HEK293 (cell line): ENCODE data around the gene SYCN.
A peak's percentile ranks its signal among the peaks of the same experiment; 100 is the strongest.

ENCODE experiments used
- CTCF ChIA-PET: fragments of 350-600 bp; formaldehyde crosslinking; extraction: SDS; loops from one replicate; lab custom pipeline; 2021; ENCODE audit warnings: antibody characterized with exemption; lab: Yijun Ruan, JAX
- POLR2A ChIA-PET: fragments of 300-600 bp; formaldehyde crosslinking; extraction: SDS; loops from one replicate; lab custom pipeline; 2020; ENCODE audit warnings: antibody characterized with exemption, inconsistent platforms; lab: Yijun Ruan, JAX
- H3K27ac ChIP-seq: fragments of 200-500 bp; sonication (Bioruptor generic); 2 replicates; pipeline ENCODE4 v1.5.1; 2014; ENCODE audit warnings: low read depth, low read length, control low read depth, inconsistent platforms; ENCODE audit errors: extremely low read depth
- H3K36me3 ChIP-seq, 2 experiments: fragments of 200-500 bp in 1 of 2; sonication (Bioruptor generic) in 1 of 2; 1 replicate in 1 of 2; 2 replicates in 1 of 2; pipeline ENCODE4 v1.5.1; 2014 to 2017; ENCODE audit warnings: inconsistent platforms in 2 of 2, low read length in 2 of 2; ENCODE audit not compliant: control insufficient read depth in 2 of 2, insufficient read depth in 1 of 2
- H3K4me1 ChIP-seq: fragments of 200-500 bp; sonication (Bioruptor generic); 2 replicates; pipeline ENCODE4 v1.5.1; 2014; ENCODE audit warnings: mild to moderate bottlenecking, low read length, inconsistent platforms; ENCODE audit not compliant: control insufficient read depth, insufficient read depth
- H3K4me3 ChIP-seq: 2 replicates; pipeline ENCODE4 v1.5.1; 2011; ENCODE audit warnings: low read depth, mild to moderate bottlenecking, control low read depth, low read length, moderate library complexity
- H3K9me3 ChIP-seq: fragments of 200-500 bp; sonication (Bioruptor generic); 2 replicates; pipeline ENCODE4 v1.5.1; 2014; ENCODE audit warnings: low read depth, low read length, inconsistent platforms; ENCODE audit not compliant: control insufficient read depth, insufficient read depth
- GLI2 ChIP-seq: fragments of 450-650 bp; formaldehyde crosslinking; IDR thresholded peaks from 2 replicates; pipeline ENCODE4; 2017; ENCODE audit warnings: missing biosample characterization, missing genetic modification characterization, low read depth, borderline replicate concordance
- GLIS2 ChIP-seq: fragments of 450-650 bp; formaldehyde crosslinking; IDR thresholded peaks from 2 replicates; pipeline ENCODE4 v1.5.1; 2016; ENCODE audit warnings: missing biosample characterization, missing genetic modification characterization
- INSM2 ChIP-seq: fragments of 450-650 bp; formaldehyde crosslinking; IDR thresholded peaks from 2 replicates; pipeline ENCODE4 v1.5.1; 2016; ENCODE audit warnings: missing biosample characterization, missing genetic modification characterization
- KLF9 ChIP-seq: fragments of 450-650 bp; formaldehyde crosslinking; IDR thresholded peaks from 2 replicates; pipeline ENCODE4 v1.5.1; 2016; ENCODE audit warnings: missing biosample characterization, missing genetic modification characterization, low read depth
- MZF1 ChIP-seq: fragments of 450-650 bp; formaldehyde crosslinking; IDR thresholded peaks from 2 replicates; pipeline ENCODE4 v1.5.1; 2017; ENCODE audit warnings: missing biosample characterization, missing genetic modification characterization, borderline replicate concordance
- PATZ1 ChIP-seq: fragments of 450-650 bp; formaldehyde crosslinking; IDR thresholded peaks from 2 replicates; pipeline ENCODE4 v1.5.1; 2016; ENCODE audit warnings: missing biosample characterization, missing genetic modification characterization
- SP7 ChIP-seq: fragments of 450-650 bp; formaldehyde crosslinking; IDR thresholded peaks from 2 replicates; pipeline ENCODE4 v1.5.1; 2016; ENCODE audit warnings: missing biosample characterization, missing genetic modification characterization
- YY2 ChIP-seq: fragments of 450-650 bp; formaldehyde crosslinking; IDR thresholded peaks from 2 replicates; pipeline ENCODE4 v1.5.1; 2016; ENCODE audit warnings: missing biosample characterization, missing genetic modification characterization
- ZNF114 ChIP-seq: fragments of 450-650 bp; formaldehyde crosslinking; IDR thresholded peaks from 2 replicates; pipeline ENCODE4 v1.5.0; 2017; ENCODE audit warnings: missing biosample characterization, missing genetic modification characterization
- ZNF133 ChIP-seq: fragments of 450-650 bp; formaldehyde crosslinking; IDR thresholded peaks from 2 replicates; pipeline ENCODE4 v1.5.1; 2016; ENCODE audit warnings: missing biosample characterization, missing genetic modification characterization
- ZNF184 ChIP-seq: fragments of 450-650 bp; IDR thresholded peaks from 2 replicates; pipeline ENCODE4 v1.5.1; 2018; ENCODE audit warnings: missing biosample characterization, mild to moderate bottlenecking, missing genetic modification characterization
- ZNF19 ChIP-seq: fragments of 450-650 bp; formaldehyde crosslinking; IDR thresholded peaks from 2 replicates; pipeline ENCODE4; 2016; ENCODE audit warnings: missing biosample characterization, missing genetic modification characterization, low read depth
- ZNF211 ChIP-seq: fragments of 450-650 bp; formaldehyde crosslinking; IDR thresholded peaks from 2 replicates; pipeline ENCODE4 v1.5.1; 2016; ENCODE audit warnings: low read depth, missing biosample characterization, missing genetic modification characterization
- ZNF214 ChIP-seq: fragments of 450-650 bp; formaldehyde crosslinking; IDR thresholded peaks from 2 replicates; pipeline ENCODE4 v1.5.1; 2017; ENCODE audit warnings: missing biosample characterization, mild to moderate bottlenecking, missing genetic modification characterization, borderline replicate concordance
- ZNF223 ChIP-seq: fragments of 450-650 bp; formaldehyde crosslinking; IDR thresholded peaks from 2 replicates; pipeline ENCODE4 v1.5.1; 2016; ENCODE audit warnings: missing biosample characterization, missing genetic modification characterization
- ZNF274 ChIP-seq, 2 experiments: fragments of 200-500 bp in 1 of 2; fragments of 450-650 bp in 1 of 2; sonication (Bioruptor generic) in 1 of 2; formaldehyde crosslinking in 1 of 2; IDR thresholded peaks; 2 replicates each; pipeline versions ENCODE4 v1.5.1 to v1.6.1; 2014 to 2016; ENCODE audit warnings: borderline replicate concordance in 1 of 2, inconsistent platforms in 1 of 2, low read length in 1 of 2, missing biosample characterization in 1 of 2, missing genetic modification characterization in 1 of 2
- ZNF350 ChIP-seq: fragments of 450-650 bp; formaldehyde crosslinking; IDR thresholded peaks from 2 replicates; pipeline ENCODE4 v1.5.0; 2017; ENCODE audit warnings: missing biosample characterization, mild to moderate bottlenecking, missing genetic modification characterization
- ZNF354C ChIP-seq: fragments of 450-650 bp; formaldehyde crosslinking; IDR thresholded peaks from 2 replicates; pipeline ENCODE4 v1.5.1; 2016; ENCODE audit warnings: missing biosample characterization, missing genetic modification characterization, low read depth, borderline replicate concordance
- ZNF416 ChIP-seq: fragments of 450-650 bp; formaldehyde crosslinking; IDR thresholded peaks from 2 replicates; pipeline ENCODE4 v1.5.1; 2016; ENCODE audit warnings: missing biosample characterization, missing genetic modification characterization
- ZNF423 ChIP-seq: fragments of 450-650 bp; formaldehyde crosslinking; IDR thresholded peaks from 2 replicates; pipeline ENCODE4 v1.5.1; 2016; ENCODE audit warnings: missing biosample characterization, missing genetic modification characterization
- ZNF544 ChIP-seq: fragments of 450-650 bp; formaldehyde crosslinking; IDR thresholded peaks from 2 replicates; pipeline ENCODE4 v1.5.0; 2017; ENCODE audit warnings: missing biosample characterization, missing genetic modification characterization
- ZNF626 ChIP-seq: fragments of 450-650 bp; sonication (Bioruptor Pico); formaldehyde crosslinking; IDR thresholded peaks from 2 replicates; pipeline ENCODE4 v1.5.1; 2018; ENCODE audit warnings: missing biosample characterization, missing genetic modification characterization, inconsistent platforms
- ZNF654 ChIP-seq: fragments of 450-650 bp; formaldehyde crosslinking; IDR thresholded peaks from 2 replicates; pipeline ENCODE4 v1.5.1; 2016; ENCODE audit warnings: low read depth, missing biosample characterization, missing genetic modification characterization
- ZNF660 ChIP-seq: fragments of 450-650 bp; IDR thresholded peaks from 2 replicates; pipeline ENCODE4 v1.5.1; 2018; ENCODE audit warnings: missing biosample characterization, mild to moderate bottlenecking, missing genetic modification characterization
- ZNF701 ChIP-seq: fragments of 450-650 bp; formaldehyde crosslinking; IDR thresholded peaks from 2 replicates; pipeline ENCODE4 v1.5.1; 2016; ENCODE audit warnings: missing biosample characterization, missing genetic modification characterization
- ZNF704 ChIP-seq: fragments of 450-650 bp; formaldehyde crosslinking; IDR thresholded peaks from 2 replicates; pipeline ENCODE4 v1.5.1; 2016; ENCODE audit warnings: missing biosample characterization, missing genetic modification characterization
- ZNF837 ChIP-seq: fragments of 450-650 bp; formaldehyde crosslinking; IDR thresholded peaks from 2 replicates; pipeline ENCODE4 v1.5.1; 2016; ENCODE audit warnings: missing biosample characterization, missing genetic modification characterization
- TF ChIP-seq, protein P1 (sequence below): fragments of 450-650 bp; formaldehyde crosslinking; IDR thresholded peaks from 2 replicates; pipeline ENCODE4 v1.5.1; 2016; ENCODE audit warnings: missing biosample characterization, missing genetic modification characterization
- TF ChIP-seq, protein P2 (sequence below): fragments of 450-650 bp; formaldehyde crosslinking; IDR thresholded peaks from 2 replicates; pipeline ENCODE4 v1.5.1; 2017; ENCODE audit warnings: missing biosample characterization, missing genetic modification characterization

Gene SYCN

DNA sequence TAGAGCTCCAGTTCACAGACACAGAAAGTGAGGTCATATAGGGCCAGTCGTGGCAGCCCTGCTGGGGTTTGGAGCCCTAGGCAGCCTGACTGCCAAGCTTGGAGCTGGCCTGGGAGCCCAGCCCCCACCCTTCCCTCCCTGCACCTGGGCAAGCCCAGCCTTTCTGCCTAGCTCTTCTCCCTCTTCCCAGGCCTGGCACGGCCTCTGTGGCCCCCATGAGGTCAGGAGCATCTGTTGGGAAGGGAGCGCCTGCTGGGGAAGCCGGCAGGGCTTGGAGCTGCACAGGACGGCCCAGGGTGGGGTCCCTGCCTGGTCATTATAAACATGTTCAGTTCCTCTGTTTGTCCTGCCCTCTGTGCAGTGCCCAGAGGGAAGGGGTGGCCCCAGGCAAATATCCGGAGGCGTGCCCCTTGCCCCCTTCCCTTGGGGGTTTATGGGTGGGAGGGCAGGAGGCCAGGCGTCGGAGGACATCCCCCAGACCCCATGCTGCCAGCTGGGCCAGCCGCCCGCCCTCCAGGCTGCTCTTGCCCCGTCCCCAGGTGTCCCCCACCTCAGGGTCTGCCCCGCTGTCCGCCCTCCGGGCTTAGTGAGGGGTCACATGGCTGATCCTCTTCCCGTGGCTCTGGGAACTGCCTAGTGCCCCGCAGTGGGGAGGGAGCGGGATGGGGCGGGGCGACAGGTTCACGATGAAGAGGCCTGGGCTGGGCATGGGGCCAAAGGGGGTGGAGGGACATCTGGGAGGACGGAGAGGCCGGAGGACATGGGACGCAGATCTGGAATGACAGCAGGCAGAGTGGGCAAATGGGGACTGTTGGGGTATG is 37.3 kb downstream of the SYCN start:
- ChIA-PET CTCF (interaction anchor here (0.5 to 1.3 kb wide), 3 partner anchors 21 to 570 kb away, joined by 3 to 6 read pairs (median 4); no protein-coding TSS in a partner anchor), POLR2A (interaction anchor here (0.7 kb wide), 1 partner anchor 1314 kb away, joined by 7 read pairs; no protein-coding TSS in a partner anchor)
- Histone ChIP-seq H3K4me1 (peaks cover 9% of the 10 kb centered on the region), H3K36me3 (peaks cover 11 to 15% of the 10 kb centered on the region in 2 experiments; a peak in 2 of 3 replicates), H3K27ac (peak overlapping the region; percentile 46; the same call in 1 of the 2 replicates), H3K9me3 (no peaks in the 10 kb centered on the region), H3K4me3 (no peak overlapping the region)
- no peak for TF ChIP-seq ZNF184 (tag by site-specific recombination)
- no peak for TF ChIP-seq ZNF223
- TF ChIP-seq GLI2, result no peak
- TF ChIP-seq ZNF416 (tag by site-specific recombination), result no peak
- no peak for TF ChIP-seq YY2 (tag by site-specific recombination)
- TF ChIP-seq, protein P1, sequence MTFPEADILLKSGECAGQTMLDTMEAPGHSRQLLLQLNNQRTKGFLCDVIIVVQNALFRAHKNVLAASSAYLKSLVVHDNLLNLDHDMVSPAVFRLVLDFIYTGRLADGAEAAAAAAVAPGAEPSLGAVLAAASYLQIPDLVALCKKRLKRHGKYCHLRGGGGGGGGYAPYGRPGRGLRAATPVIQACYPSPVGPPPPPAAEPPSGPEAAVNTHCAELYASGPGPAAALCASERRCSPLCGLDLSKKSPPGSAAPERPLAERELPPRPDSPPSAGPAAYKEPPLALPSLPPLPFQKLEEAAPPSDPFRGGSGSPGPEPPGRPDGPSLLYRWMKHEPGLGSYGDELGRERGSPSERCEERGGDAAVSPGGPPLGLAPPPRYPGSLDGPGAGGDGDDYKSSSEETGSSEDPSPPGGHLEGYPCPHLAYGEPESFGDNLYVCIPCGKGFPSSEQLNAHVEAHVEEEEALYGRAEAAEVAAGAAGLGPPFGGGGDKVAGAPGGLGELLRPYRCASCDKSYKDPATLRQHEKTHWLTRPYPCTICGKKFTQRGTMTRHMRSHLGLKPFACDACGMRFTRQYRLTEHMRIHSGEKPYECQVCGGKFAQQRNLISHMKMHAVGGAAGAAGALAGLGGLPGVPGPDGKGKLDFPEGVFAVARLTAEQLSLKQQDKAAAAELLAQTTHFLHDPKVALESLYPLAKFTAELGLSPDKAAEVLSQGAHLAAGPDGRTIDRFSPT (tag by site-specific recombination), result no peak
- no peak for TF ChIP-seq MZF1 (tag by site-specific recombination)
- no peak for TF ChIP-seq ZNF274 (IDR thresholded peaks at IDR 0.05; ENCODE audit: low read length)
- TF ChIP-seq ZNF274 (tag by site-specific recombination; IDR thresholded peaks at IDR 0.05; ENCODE audit: borderline replicate concordance), result no peak
- TF ChIP-seq ZNF114 (tag by site-specific recombination), result no peak
- TF ChIP-seq KLF9 (tag by site-specific recombination), result peak; percentile 40; the same call in 1 of the 2 replicates
- no peak for TF ChIP-seq ZNF837 (tag by site-specific recombination)
- TF ChIP-seq ZNF660 (tag by site-specific recombination), result no peak
- TF ChIP-seq ZNF214 (tag by site-specific recombination), result no peak
- TF ChIP-seq GLIS2, result peak; percentile 45; the same call in 1 of the 2 replicates
- TF ChIP-seq ZNF211, result no peak
- no peak for TF ChIP-seq ZNF626 (tag by site-specific recombination)
- peak; percentile 50; the same call in 1 of the 2 replicates for TF ChIP-seq PATZ1
- TF ChIP-seq ZNF350 (tag by site-specific recombination), result no peak
- TF ChIP-seq, protein P2, sequence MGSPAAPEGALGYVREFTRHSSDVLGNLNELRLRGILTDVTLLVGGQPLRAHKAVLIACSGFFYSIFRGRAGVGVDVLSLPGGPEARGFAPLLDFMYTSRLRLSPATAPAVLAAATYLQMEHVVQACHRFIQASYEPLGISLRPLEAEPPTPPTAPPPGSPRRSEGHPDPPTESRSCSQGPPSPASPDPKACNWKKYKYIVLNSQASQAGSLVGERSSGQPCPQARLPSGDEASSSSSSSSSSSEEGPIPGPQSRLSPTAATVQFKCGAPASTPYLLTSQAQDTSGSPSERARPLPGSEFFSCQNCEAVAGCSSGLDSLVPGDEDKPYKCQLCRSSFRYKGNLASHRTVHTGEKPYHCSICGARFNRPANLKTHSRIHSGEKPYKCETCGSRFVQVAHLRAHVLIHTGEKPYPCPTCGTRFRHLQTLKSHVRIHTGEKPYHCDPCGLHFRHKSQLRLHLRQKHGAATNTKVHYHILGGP, result no peak
- no peak for TF ChIP-seq ZNF133 (tag by site-specific recombination)
- TF ChIP-seq ZNF704 (tag by site-specific recombination), result no peak
- TF ChIP-seq INSM2, result no peak
- TF ChIP-seq SP7 (tag by site-specific recombination), result 0 out of 2 replicates have a peak, but pooled peaks have one; percentile 15
- no peak for TF ChIP-seq ZNF654
- no peak for TF ChIP-seq ZNF544 (tag by site-specific recombination)
- no peak for TF ChIP-seq ZNF19 (tag by site-specific recombination)
- no peak for TF ChIP-seq ZNF701
- TF ChIP-seq ZNF423 (tag by site-specific recombination), result no peak
- no peak for TF ChIP-seq ZNF354C (tag by site-specific recombination)
